HFF-Myc (cell line): ENCODE measurements around the gene RPL14.

ENCODE experiments used
- DNase-seq: peaks from one replicate; pipeline ENCODE4 v3.0.0-alpha.2; 2011; ENCODE audit warnings: low read depth; ENCODE audit errors: extremely low read depth
- H3K4me3 ChIP-seq: replicated peaks from 2 replicates; pipeline ENCODE4 v1.5.1; 2011; ENCODE audit warnings: low read depth, mild to moderate bottlenecking, control low read depth, low read length
- CTCF ChIP-seq: IDR thresholded peaks from 2 replicates; pipeline ENCODE4 v1.5.1; 2012; ENCODE audit warnings: mild to moderate bottlenecking, low read depth, low read length, control low read depth; ENCODE audit errors: missing control alignments

Gene RPL14

GRCh38 chr3:40516201-40516600 lies 59.1 kb downstream of the RPL14 start:
- H3K4me3 ChIP-seq = no peak overlapping the region
- TF ChIP-seq CTCF = no peak
- no peak for DNase-seq

DNA sequence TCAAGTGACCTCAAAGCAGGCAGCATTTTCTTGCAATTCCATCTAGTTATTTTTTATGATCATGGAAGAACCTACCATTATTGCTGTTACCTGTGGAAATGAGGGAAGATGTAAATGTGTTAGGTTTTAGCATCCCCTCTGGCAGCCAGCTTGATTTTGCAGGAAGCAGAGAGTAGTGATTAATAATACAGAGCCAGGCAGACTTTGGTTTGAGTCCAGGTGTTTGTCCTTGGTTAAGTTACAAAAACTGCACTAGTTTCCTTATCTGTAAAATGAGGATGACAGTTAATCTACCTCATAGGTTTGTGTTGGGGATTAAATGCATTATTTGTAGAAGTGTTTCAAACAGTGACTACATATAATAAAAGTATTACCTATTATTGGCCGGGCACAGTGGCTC lies 60.9 kb downstream of the RPL14 start:
- TF ChIP-seq CTCF = no peak
- H3K4me3 ChIP-seq = no peak overlapping the region
- no peak for DNase-seq
